GM18526 (cell line): ENCODE data around the gene CNOT1.

ENCODE experiments used
- POLR2A ChIP-seq: IDR thresholded peaks from 3 replicates; pipeline ENCODE4 v1.6.1; 2011; ENCODE audit not compliant: insufficient read length; ENCODE audit errors: extremely low read depth

The CNOT1 gene

GRCh38 chr16:58644765-58645487, 15.3 kb upstream of the CNOT1 start:
- no peak for TF ChIP-seq POLR2A

GRCh38 chr16:58644108-58644507, 14.5 kb upstream of the CNOT1 start:
- TF ChIP-seq POLR2A = no peak

GRCh38 chr16:58640949-58641348, 11.3 kb upstream of the CNOT1 start:
- no peak for TF ChIP-seq POLR2A

GRCh38 chr16:58639836-58640235, 10.2 kb upstream of the CNOT1 start:
- no peak for TF ChIP-seq POLR2A

- TF ChIP-seq POLR2A = no peak
These were observed 9.6 kb upstream of the CNOT1 start for GRCh38 chr16:58639230-58639629.

- no peak for TF ChIP-seq POLR2A
These were observed 8.8 kb upstream of the CNOT1 start for GRCh38 chr16:58638148-58639036.

- no peak for TF ChIP-seq POLR2A
These were observed 6.8 kb upstream of the CNOT1 start for GRCh38 chr16:58636466-58636865.

GRCh38 chr16:58635502-58635901, 5.9 kb upstream of the CNOT1 start:
- TF ChIP-seq POLR2A = no peak

GRCh38 chr16:58634265-58634802, 4.7 kb upstream of the CNOT1 start:
- no peak for TF ChIP-seq POLR2A

- TF ChIP-seq POLR2A = peak; percentile 17
These were observed 537 bp downstream of the CNOT1 start for GRCh38 chr16:58628845-58629732.

- TF ChIP-seq POLR2A = no peak
These were observed 5.4 kb downstream of the CNOT1 start for GRCh38 chr16:58624209-58624608.

- no peak for TF ChIP-seq POLR2A
These were observed 9.2 kb downstream of the CNOT1 start for GRCh38 chr16:58620396-58620795.

- TF ChIP-seq POLR2A = no peak
These were observed 14.3 kb downstream of the CNOT1 start for GRCh38 chr16:58615280-58615679.

- TF ChIP-seq POLR2A = no peak
These were observed 14.8 kb downstream of the CNOT1 start for GRCh38 chr16:58614860-58615259.

GRCh38 chr16:58614212-58614611, 15.4 kb downstream of the CNOT1 start:
- no peak for TF ChIP-seq POLR2A

GRCh38 chr16:58608601-58609136, 21.0 kb downstream of the CNOT1 start:
- TF ChIP-seq POLR2A = no peak
